Thoracic aorta (tissue), 2 donors: Measurements from ENCODE around the gene SPNS3. TPM values are rescaled to one million over a fixed set of nuclear protein-coding genes. Genes with fewer than 3 reads are reported as not detected.

Experiments
- ATAC-seq: fragments of 150-250 bp; one replicate; pipeline ENCODE4 v1.8.0; 2017; ENCODE audit warnings: low read depth; ENCODE audit not compliant: insufficient number of reproducible peaks, low FRiP score
- DNase-seq: peaks from one replicate; pipeline ENCODE4 v3.0.0-alpha.2; 2020; ENCODE audit warnings: low spot score
- H3K27ac ChIP-seq, 2 donors: fragments of 200-600 bp; sonication (generic); 1 replicate in 1 of 2; 2 replicates in 1 of 2; pipeline ENCODE4 v1.5.1; 2016; ENCODE audit warnings: mild to moderate bottlenecking in 2 of 2, moderate library complexity in 2 of 2
- H3K27me3 ChIP-seq: fragments of 200-600 bp; sonication (generic); replicated peaks from 2 replicates; pipeline ENCODE4 v1.6.0; 2016; ENCODE audit warnings: mild to moderate bottlenecking; ENCODE audit not compliant: insufficient read depth
- H3K36me3 ChIP-seq: fragments of 200-600 bp; sonication (generic); one replicate; pipeline ENCODE4 v1.5.1; 2016
- H3K4me1 ChIP-seq, 2 donors: fragments of 200-600 bp; sonication (generic); 1 replicate in 1 of 2; 2 replicates in 1 of 2; pipeline versions ENCODE4 v1.5.1 to v1.6.0; 2016; ENCODE audit warnings: low read depth in 2 of 2, mild to moderate bottlenecking in 1 of 2; ENCODE audit not compliant: control insufficient read depth in 1 of 2
- H3K4me3 ChIP-seq: fragments of 200-600 bp; sonication (generic); 2 replicates; pipeline ENCODE4 v1.5.1; 2016; ENCODE audit warnings: mild to moderate bottlenecking
- H3K9me3 ChIP-seq: fragments of 200-600 bp; sonication (generic); 2 replicates; pipeline ENCODE4 v1.5.1; 2016
- CTCF ChIP-seq: fragments of 200-600 bp; sonication (generic); IDR thresholded peaks from one replicate; pipeline ENCODE4 v1.5.1; 2019; ENCODE audit warnings: antibody characterized with exemption
- total RNA-seq, 2 donors: library from RNA; depleted of rRNA; stranded (reverse); fragments of >200 nt; gene quantifications; one replicate each; pipeline versions ENCODE4 v1.1.0 to v1.2.3, GENCODE V29; 2016

The SPNS3 gene
- total RNA-seq, 2 donors from 2014 or later = 1.9 TPM; not detected in 1

GRCh38 chr17:4534515-4534914 lies 100.8 kb downstream of the SPNS3 start:
- H3K36me3 ChIP-seq = no peaks in the 10 kb centered on the region
- ATAC-seq (no peak), DNase-seq (no peak)
- no peak overlapping the region for H3K4me3 ChIP-seq
- no peaks in the 10 kb centered on the region for H3K9me3 ChIP-seq
- TF ChIP-seq CTCF = no peak
- H3K27ac ChIP-seq = peak overlapping the region in 1 of 2 donors; percentile 8
- no peaks in the 10 kb centered on the region for H3K27me3 ChIP-seq
- peaks cover 10 to 30% of the 10 kb centered on the region in 2 donors for H3K4me1 ChIP-seq

- no peak for ATAC-seq
- Histone ChIP-seq H3K27me3 (no peaks in the 10 kb centered on the region), H3K27ac (no peak overlapping the region), H3K4me3 (no peak overlapping the region), H3K36me3 (no peaks in the 10 kb centered on the region), H3K9me3 (no peaks in the 10 kb centered on the region), H3K4me1 (peaks cover 10 to 30% of the 10 kb centered on the region in 2 donors)
- DNase-seq = no peak
- no peak for TF ChIP-seq CTCF
Measured at GRCh38 chr17:4534928-4535666, 101.4 kb downstream of the SPNS3 start.

- H3K36me3 ChIP-seq = peaks cover 4% of the 10 kb centered on the region
- H3K9me3 ChIP-seq = no peaks in the 10 kb centered on the region
- H3K27ac ChIP-seq = no peak overlapping the region
- DNase-seq = no peak
- no peak for TF ChIP-seq CTCF
- ATAC-seq = no peak
- H3K4me3 ChIP-seq = no peak overlapping the region
- H3K4me1 ChIP-seq = peaks cover 10 to 30% of the 10 kb centered on the region in 2 donors
- no peaks in the 10 kb centered on the region for H3K27me3 ChIP-seq
Measured at GRCh38 chr17:4535667-4536258, 102.0 kb downstream of the SPNS3 start.

- ATAC-seq = no peak
- peaks cover 10 to 30% of the 10 kb centered on the region in 2 donors for H3K4me1 ChIP-seq
Measured at GRCh38 chr17:4536259-4536741, 102.6 kb downstream of the SPNS3 start.

More at GRCh38 chr17:4536259-4536741, 102.6 kb downstream of the SPNS3 start:
- Histone ChIP-seq H3K36me3 (peaks cover 4% of the 10 kb centered on the region), H3K9me3 (no peaks in the 10 kb centered on the region), H3K27ac (peak overlapping the region in 1 of 2 donors; percentile 43), H3K27me3 (no peaks in the 10 kb centered on the region), H3K4me3 (peak overlapping the region; percentile 41)
- no peak for TF ChIP-seq CTCF
- no peak for DNase-seq
